Fibroblast of the aortic adventitia (primary cell): ENCODE measurements around the gene MXRA8. TPM values are rescaled to one million over a fixed set of nuclear protein-coding genes. Genes with fewer than 3 reads are reported as not detected.
A peak's percentile ranks its signal among the peaks of the same experiment; 100 is the strongest.

ENCODE experiments used
- DNase-seq: peaks from one replicate; pipeline ENCODE4 v3.0.0-alpha.2; 2010; ENCODE audit warnings: low read depth
- H3K4me3 ChIP-seq: 2 replicates; pipeline ENCODE4 v1.5.1; 2011; ENCODE audit warnings: low read depth, mild to moderate bottlenecking, control low read depth, low read length, moderate library complexity
- total RNA-seq: library from RNA; depleted of rRNA; stranded (reverse); fragments of >200 nt; gene quantifications from 2 replicates; pipeline ENCODE4 v1.2.3, GENCODE V29; 2012; ENCODE audit warnings: low replicate concordance
- TF ChIP-seq, protein P1 (sequence below): IDR thresholded peaks from 2 replicates; pipeline ENCODE4 v1.5.1; 2011; ENCODE audit warnings: mild to moderate bottlenecking, low read length, control low read depth, inconsistent platforms; ENCODE audit not compliant: insufficient read depth

Gene MXRA8
- total RNA-seq, 1 donor, result 367 TPM

DNA sequence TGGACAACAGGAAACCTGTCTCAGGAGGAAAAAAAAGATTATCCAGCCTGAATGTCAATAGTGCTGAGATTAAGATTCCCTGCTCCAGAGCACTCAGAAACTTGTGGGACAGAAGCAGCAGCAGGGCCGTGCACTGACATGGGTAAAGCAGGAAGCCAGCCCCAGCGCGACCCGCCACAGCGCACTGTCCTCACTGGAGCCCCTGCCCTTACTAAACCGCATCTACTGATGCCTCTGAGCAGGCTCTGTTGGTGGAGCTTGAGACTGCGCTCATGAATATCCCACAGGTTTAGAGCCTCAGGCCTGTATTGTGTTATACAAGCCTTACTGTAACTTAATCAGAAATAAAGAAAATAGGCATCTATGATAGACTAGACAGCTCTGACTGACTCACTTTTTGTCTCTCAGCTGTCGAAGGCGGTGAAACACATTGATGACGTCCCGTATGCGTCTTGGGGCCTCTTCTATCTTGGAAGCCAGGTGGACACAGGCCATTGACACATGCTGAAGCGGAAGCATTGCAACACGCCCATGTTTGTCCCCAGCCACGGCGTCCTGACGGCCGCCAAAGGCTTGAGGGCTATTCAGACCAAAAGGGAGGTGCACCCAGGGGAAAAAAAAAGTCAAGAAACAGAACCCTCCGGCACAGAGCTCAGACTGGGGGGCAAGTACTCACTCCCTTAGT is 39.6 kb upstream of the MXRA8 start:
- TF ChIP-seq, protein P1, sequence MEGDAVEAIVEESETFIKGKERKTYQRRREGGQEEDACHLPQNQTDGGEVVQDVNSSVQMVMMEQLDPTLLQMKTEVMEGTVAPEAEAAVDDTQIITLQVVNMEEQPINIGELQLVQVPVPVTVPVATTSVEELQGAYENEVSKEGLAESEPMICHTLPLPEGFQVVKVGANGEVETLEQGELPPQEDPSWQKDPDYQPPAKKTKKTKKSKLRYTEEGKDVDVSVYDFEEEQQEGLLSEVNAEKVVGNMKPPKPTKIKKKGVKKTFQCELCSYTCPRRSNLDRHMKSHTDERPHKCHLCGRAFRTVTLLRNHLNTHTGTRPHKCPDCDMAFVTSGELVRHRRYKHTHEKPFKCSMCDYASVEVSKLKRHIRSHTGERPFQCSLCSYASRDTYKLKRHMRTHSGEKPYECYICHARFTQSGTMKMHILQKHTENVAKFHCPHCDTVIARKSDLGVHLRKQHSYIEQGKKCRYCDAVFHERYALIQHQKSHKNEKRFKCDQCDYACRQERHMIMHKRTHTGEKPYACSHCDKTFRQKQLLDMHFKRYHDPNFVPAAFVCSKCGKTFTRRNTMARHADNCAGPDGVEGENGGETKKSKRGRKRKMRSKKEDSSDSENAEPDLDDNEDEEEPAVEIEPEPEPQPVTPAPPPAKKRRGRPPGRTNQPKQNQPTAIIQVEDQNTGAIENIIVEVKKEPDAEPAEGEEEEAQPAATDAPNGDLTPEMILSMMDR, result no peak
- peak; percentile 43 for DNase-seq
- H3K4me3 ChIP-seq, result peak overlapping the region; percentile 94

- TF ChIP-seq, protein P1, result no peak
- no peak for DNase-seq
- H3K4me3 ChIP-seq, result no peak overlapping the region
Measured at GRCh38 chr1:1395166-1395565, 36.8 kb upstream of the MXRA8 start.

- no peak for DNase-seq
- no peak overlapping the region for H3K4me3 ChIP-seq
- TF ChIP-seq, protein P1, result no peak
Measured at GRCh38 chr1:1394116-1394515, 35.8 kb upstream of the MXRA8 start.

- no peak overlapping the region for H3K4me3 ChIP-seq
- TF ChIP-seq, protein P1, result no peak
- DNase-seq, result no peak
Measured at GRCh38 chr1:1393428-1393827, 35.1 kb upstream of the MXRA8 start.

DNA sequence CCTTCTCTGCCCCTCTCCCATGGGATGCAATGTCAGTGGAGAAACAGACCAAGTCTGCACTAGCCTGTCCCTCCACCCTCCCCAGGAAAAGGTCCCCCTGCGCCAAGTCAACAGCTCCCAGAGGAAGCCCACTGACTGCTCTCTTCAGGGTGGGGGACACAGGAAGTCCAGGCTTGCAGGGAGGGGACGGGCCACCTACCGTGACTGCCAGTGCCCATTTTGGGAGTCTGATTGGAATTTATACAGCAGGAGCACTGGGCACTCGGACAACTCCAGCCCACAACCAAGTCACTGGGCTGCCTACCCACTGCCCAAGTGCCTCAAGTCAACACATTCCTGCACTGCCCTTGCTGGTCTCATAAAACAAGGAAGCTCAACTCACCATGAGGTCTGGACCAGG is 34.7 kb upstream of the MXRA8 start:
- no peak overlapping the region for H3K4me3 ChIP-seq
- no peak for DNase-seq
- TF ChIP-seq, protein P1, result no peak

- TF ChIP-seq, protein P1, result no peak
- DNase-seq, result no peak
- no peak overlapping the region for H3K4me3 ChIP-seq
Measured at GRCh38 chr1:1391225-1391624, 32.9 kb upstream of the MXRA8 start.

DNA sequence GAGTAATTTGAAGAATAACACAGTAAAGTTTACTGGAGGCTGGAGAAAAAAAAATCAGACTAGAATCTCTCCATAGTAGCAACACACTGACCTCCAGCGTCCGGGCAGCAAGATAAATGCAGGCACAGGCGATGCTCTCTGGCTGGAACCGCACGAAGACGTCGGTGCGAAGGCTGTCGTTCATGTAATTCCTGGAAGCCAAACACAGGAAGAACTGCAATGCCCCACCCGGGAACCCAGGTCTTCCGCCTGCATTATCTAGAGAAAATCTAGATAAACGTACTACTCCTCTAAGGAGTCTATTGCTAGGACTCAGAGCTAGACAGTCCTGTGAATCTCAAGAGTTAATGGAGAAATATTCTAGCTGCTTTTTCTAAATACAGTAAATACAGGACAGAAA is 32.3 kb upstream of the MXRA8 start:
- DNase-seq, result no peak
- TF ChIP-seq, protein P1, result no peak
- H3K4me3 ChIP-seq, result no peak overlapping the region
